Activated B cell treated with CpG ODN at 0.5 μM for 24 hours (primary cell): Measurements from ENCODE around the gene CARD11. TPM values are rescaled to one million over a fixed set of nuclear protein-coding genes. Genes with fewer than 3 reads are reported as not detected.

Source experiments
- ATAC-seq: fragments of 200-7000 bp; cut with Tn5 transposase; one replicate; pipeline ENCODE4 v1.10.0; 2021; ENCODE audit warnings: low read depth, mild to moderate bottlenecking, moderate library complexity
- CTCF ChIA-PET: fragments of 350-600 bp; sonication (Branson Sonifier 250); formaldehyde crosslinking; loops from one replicate; lab custom pipeline; 2021; ENCODE audit warnings: antibody characterized with exemption; lab: Charles Lee
- POLR2A ChIA-PET: fragments of 350-600 bp; sonication (Branson Sonifier 250); formaldehyde crosslinking; loops from one replicate; lab custom pipeline; 2021; ENCODE audit warnings: antibody characterized with exemption; lab: Charles Lee
- DNase-seq: peaks from one replicate; pipeline ENCODE4 v3.0.0; 2022
- H3K27ac Mint-ChIP-seq: one replicate; pipeline ENCODE4 v1.8.0; 2020; ENCODE audit warnings: mixed read lengths
- H3K27me3 Mint-ChIP-seq: one replicate; pipeline ENCODE4 v1.8.0; 2021; ENCODE audit warnings: mixed read lengths
- H3K36me3 Mint-ChIP-seq: one replicate; pipeline ENCODE4 v1.8.0; 2021; ENCODE audit warnings: low read depth, mixed read lengths
- H3K4me1 Mint-ChIP-seq: one replicate; pipeline ENCODE4 v1.8.0; 2021; ENCODE audit warnings: mixed read lengths
- H3K4me3 Mint-ChIP-seq: one replicate; pipeline ENCODE4 v1.8.0; 2020; ENCODE audit warnings: mild to moderate bottlenecking, mixed read lengths
- H3K9me3 Mint-ChIP-seq: one replicate; pipeline ENCODE4 v1.8.0; 2020; ENCODE audit warnings: mixed read lengths
- CTCF ChIP-seq: fragments of 200-600 bp; IDR thresholded peaks from one replicate; pipeline ENCODE4 v1.8.0; 2022; ENCODE audit warnings: antibody characterized with exemption, mild to moderate bottlenecking
- intact Hi-C: fragments of 100-400 bp; cut with micrococcal nuclease; formaldehyde crosslinking; loops from one replicate; pipeline ENCODE4 v1.15.1; 2024
- total RNA-seq: library from RNA; stranded (reverse); gene quantifications from 2 replicates; pipeline ENCODE4 v1.2.3, GENCODE V29; 2022

CARD11 gene
- total RNA-seq, 1 donor from 2014 or later, result 114 TPM

- no peak for DNase-seq
- Mint-ChIP-seq H3K27me3 (no peaks in the 10 kb centered on the region), H3K36me3 (no peaks in the 10 kb centered on the region), H3K9me3 (no peaks in the 10 kb centered on the region), H3K27ac (peak overlapping the region; percentile 87), H3K4me1 (peaks cover 28% of the 10 kb centered on the region), H3K4me3 (peak overlapping the region; percentile 66)
- ATAC-seq, result no peak
- ChIA-PET POLR2A (interaction anchor here (0.7 to 1.6 kb wide), 7 partner anchors 30 to 295 kb away, joined by 3 to 7 read pairs (median 3); no protein-coding TSS in a partner anchor), CTCF (interaction anchor here (0.7 to 3.5 kb wide), 18 partner anchors 11 to 1034 kb away, joined by 3 to 51 read pairs (median 5); no protein-coding TSS in a partner anchor)
- no peak for TF ChIP-seq CTCF
- intact Hi-C loops, result loop anchor here (2.0 to 10.0 kb wide), 2 partner anchors 144 to 540 kb away; no protein-coding TSS in a partner anchor
These were observed 179.3 kb downstream of the CARD11 start for GRCh38 chr7:2864204-2864985.

- POLR2A ChIA-PET, result interaction anchor here (0.6 to 1.6 kb wide), 7 partner anchors 9 to 296 kb away, joined by 3 to 7 read pairs (median 3); no protein-coding TSS in a partner anchor
- CTCF ChIA-PET, result interaction anchor here (0.6 to 3.5 kb wide), 7 partner anchors 25 to 638 kb away, joined by 3 to 51 read pairs (median 6); no protein-coding TSS in a partner anchor
- no peak for TF ChIP-seq CTCF
- intact Hi-C loops, result loop anchor here (1.0 to 10.0 kb wide), 3 partner anchors 19 to 541 kb away; partner anchors contain the start of gene GNA12
- Mint-ChIP-seq H3K36me3 (no peaks in the 10 kb centered on the region), H3K9me3 (no peaks in the 10 kb centered on the region), H3K27ac (peak overlapping the region; percentile 87), H3K27me3 (no peaks in the 10 kb centered on the region), H3K4me1 (peaks cover 24% of the 10 kb centered on the region), H3K4me3 (peak overlapping the region; percentile 66)
- ATAC-seq, result peak; percentile 91
- DNase-seq, result peak; percentile 41
These were observed 180.1 kb downstream of the CARD11 start for GRCh38 chr7:2863461-2864066.

- ChIA-PET POLR2A (interaction anchor here (0.6 to 1.2 kb wide), 2 partner anchors 153 to 1898 kb away, joined by 3 to 6 read pairs; no protein-coding TSS in a partner anchor), CTCF (no interaction called here)
- intact Hi-C loops, result loop anchor here (1.0 to 10.0 kb wide), 2 partner anchors 19 to 542 kb away; partner anchors contain the start of gene GNA12
- Mint-ChIP-seq H3K4me1 (peaks cover 24% of the 10 kb centered on the region), H3K27ac (peak overlapping the region; percentile 10), H3K27me3 (no peaks in the 10 kb centered on the region), H3K36me3 (no peaks in the 10 kb centered on the region), H3K9me3 (no peaks in the 10 kb centered on the region), H3K4me3 (peak overlapping the region; percentile 66)
- DNase-seq, result no peak
- ATAC-seq, result no peak
- no peak for TF ChIP-seq CTCF
These were observed 180.8 kb downstream of the CARD11 start for GRCh38 chr7:2862831-2863361.

GRCh38 chr7:2861509-2861908 lies 182.2 kb downstream of the CARD11 start:
- Mint-ChIP-seq H3K4me1 (peaks cover 24% of the 10 kb centered on the region), H3K27me3 (no peaks in the 10 kb centered on the region), H3K9me3 (no peaks in the 10 kb centered on the region), H3K27ac (no peak overlapping the region), H3K36me3 (no peaks in the 10 kb centered on the region), H3K4me3 (no peak overlapping the region)
- intact Hi-C loops, result loop anchor here (10.0 kb wide), 1 partner anchor 543 kb away; no protein-coding TSS in a partner anchor
- ChIA-PET CTCF (no interaction called here), POLR2A (interaction anchor here (0.7 kb wide), 1 partner anchor 121 kb away, joined by 7 read pairs; no protein-coding TSS in a partner anchor)
- DNase-seq, result no peak
- no peak for TF ChIP-seq CTCF
- ATAC-seq, result no peak
